Aorta (tissue), 5 donors: ENCODE data around the gene G3BP1. TPM values are rescaled to one million over a fixed set of nuclear protein-coding genes. Genes with fewer than 3 reads are reported as not detected.
"Not testable (repeated sequence)": the region's sequence is repeated elsewhere in the genome, so short reads cannot be mapped to it uniquely, and the experiment has no call there.

Source experiments
- ATAC-seq: fragments of 200-7000 bp; cut with Tn5 transposase; one replicate; pipeline ENCODE4 v1.9.1; 2022; ENCODE audit warnings: moderate library complexity; ENCODE audit not compliant: low FRiP score
- DNase-seq, 2 donors: peaks; one replicate each; pipeline ENCODE4 v3.0.0-alpha.2; 2020
- H3K27ac ChIP-seq, 2 donors: one replicate each; pipeline ENCODE4 v1.5.1; 2013; ENCODE audit warnings: low read length in 2 of 2, mild to moderate bottlenecking in 2 of 2, moderate library complexity in 2 of 2, control low read depth in 1 of 2, inconsistent platforms in 1 of 2, low read depth in 1 of 2
- H3K27me3 ChIP-seq, 2 donors: one replicate each; pipeline ENCODE4 v1.6.1; 2013; ENCODE audit warnings: control low read depth in 1 of 2, low read length in 1 of 2, mild to moderate bottlenecking in 1 of 2, moderate library complexity in 1 of 2; ENCODE audit not compliant: insufficient read depth in 2 of 2, control insufficient read depth in 1 of 2
- H3K36me3 ChIP-seq, 2 donors: one replicate each; pipeline ENCODE4 v1.6.1; 2013; ENCODE audit warnings: control low read depth in 1 of 2, low read length in 1 of 2, mild to moderate bottlenecking in 1 of 2; ENCODE audit not compliant: insufficient read depth in 2 of 2, control insufficient read depth in 1 of 2
- H3K4me1 ChIP-seq, 2 donors: one replicate each; pipeline ENCODE4 v1.6.1; 2013; ENCODE audit warnings: low read length in 2 of 2, control low read depth in 1 of 2, mild to moderate bottlenecking in 1 of 2, moderate library complexity in 1 of 2; ENCODE audit not compliant: insufficient read depth in 2 of 2, control insufficient read depth in 1 of 2
- H3K4me3 ChIP-seq, 2 donors: one replicate each; pipeline ENCODE4 v1.5.1; 2013; ENCODE audit warnings: low read length in 2 of 2, control low read depth in 1 of 2, mild to moderate bottlenecking in 1 of 2
- H3K9me3 ChIP-seq: one replicate; pipeline ENCODE4 v1.6.1; 2013; ENCODE audit warnings: mild to moderate bottlenecking, low read length; ENCODE audit not compliant: control insufficient read depth
- WGBS, 2 donors: extraction: QIAGEN DNeasy Blood & Tissue Kit; methylation state at CpG; one replicate each; pipeline ENCODE4 v1.1.7; 2013; 5-methylcytosine and 5-hydroxymethylcytosine counted together
- intact Hi-C, 2 donors: fragments of 100-400 bp; cut with DNase I; formaldehyde crosslinking; loops; one replicate each; pipeline versions ENCODE4 v1.14.2 to v1.15.0; 2022
- polyA plus RNA-seq, 2 donors: library from polyadenylated mRNA; stranded (reverse); fragments of 200-250 nt; gene quantifications; one replicate each; pipeline ENCODE4 v1.2.3, GENCODE V29; 2013
- total RNA-seq, 2 donors: library from RNA; stranded (reverse); fragmentation: NEBNext Ultra II Directional; extraction: Animal tissue kit (Norgen Biotek cat#: 25700); gene quantifications; one replicate each; pipeline ENCODE4 v1.2.1, GENCODE V29; 2021
- donor health status: healthy with polysubstance abuse.
- donor health status: Bipolar disorder and iron deficiency.
- donor health status: DM: no; HTN: no; CAD: no.
- donor health status: DM: no; HTN: no; CAD: no.
- donor health status: DM: yes; HTN: yes; CAD: no.

G3BP1 gene
- total and polyA plus RNA-seq, 4 donors, result 18.7 to 140 (median 69.6) TPM

GRCh38 chr5:151775025-151775606, 3.4 kb downstream of the G3BP1 start:
- intact Hi-C loops, result loop anchor here in 1 of 2 donors (10.0 kb wide), 1 partner anchor 520 kb away; the partner anchor contains the start of gene GM2A
- Histone ChIP-seq H3K36me3 (peaks cover 0 to 2% of the 10 kb centered on the region in 2 donors), H3K9me3 (no peaks in the 10 kb centered on the region), H3K4me3 (no peak overlapping the region), H3K4me1 (no peaks in the 10 kb centered on the region), H3K27ac (no peak overlapping the region), H3K27me3 (no peaks in the 10 kb centered on the region)
- ATAC-seq (no peak), DNase-seq (no peak)
- WGBS, 2 donors, result 24 to 27% methylated on average over 3 of the region's 3 CpGs

- ATAC-seq, result no peak
- Histone ChIP-seq H3K27ac (no peak overlapping the region), H3K9me3 (no peaks in the 10 kb centered on the region), H3K27me3 (no peaks in the 10 kb centered on the region), H3K4me3 (no peak overlapping the region), H3K36me3 (peaks cover 0 to 2% of the 10 kb centered on the region in 2 donors), H3K4me1 (no peaks in the 10 kb centered on the region)
- WGBS, 2 donors, result 41 to 44% methylated on average over 3 of the region's 3 CpGs
- DNase-seq, result no peak
- intact Hi-C loops, result loop anchor here in 1 of 2 donors (10.0 kb wide), 1 partner anchor 525 kb away; the partner anchor contains the start of gene GM2A
These were observed 7.9 kb downstream of the G3BP1 start for GRCh38 chr5:151779531-151780125.

- Histone ChIP-seq H3K27me3 (no peaks in the 10 kb centered on the region), H3K9me3 (no peaks in the 10 kb centered on the region), H3K4me1 (no peaks in the 10 kb centered on the region), H3K4me3 (no peak overlapping the region), H3K36me3 (peaks cover 0 to 2% of the 10 kb centered on the region in 2 donors), H3K27ac (no peak overlapping the region)
- intact Hi-C loops, result no loop called here
- WGBS, 2 donors, result 91% methylated on average over 11 of the region's 11 CpGs
- ATAC-seq (no peak), DNase-seq (no peak)
These were observed 8.6 kb downstream of the G3BP1 start for GRCh38 chr5:151780348-151780747.

GRCh38 chr5:151781201-151781600, 9.4 kb downstream of the G3BP1 start:
- Histone ChIP-seq H3K27ac (no peak overlapping the region), H3K4me3 (no peak overlapping the region), H3K27me3 (no peaks in the 10 kb centered on the region), H3K36me3 (peaks cover 0 to 2% of the 10 kb centered on the region in 2 donors), H3K4me1 (no peaks in the 10 kb centered on the region), H3K9me3 (no peaks in the 10 kb centered on the region)
- WGBS, 2 donors, result 40% methylated on average over 1 of the region's 1 CpG
- no peak for ATAC-seq
- no peak for DNase-seq
- intact Hi-C loops, result no loop called here

- H3K27me3 ChIP-seq, H3K27ac ChIP-seq, H3K4me3 ChIP-seq, H3K36me3 ChIP-seq, H3K4me1 ChIP-seq, ATAC-seq, H3K9me3 ChIP-seq, intact Hi-C loops, DNase-seq: not testable (repeated sequence)
- 96% methylated on average over 16 of the region's 16 CpGs for WGBS, 2 donors
These were observed 11.9 kb downstream of the G3BP1 start for GRCh38 chr5:151783664-151784063.

GRCh38 chr5:151784141-151784540, 12.4 kb downstream of the G3BP1 start:
- H3K4me1 ChIP-seq, result no peaks in the 10 kb centered on the region
- H3K27ac ChIP-seq, result no peak overlapping the region
- WGBS, 2 donors, result 60 to 65% methylated on average over 3 of the region's 3 CpGs
- no peak overlapping the region for H3K4me3 ChIP-seq
- no peaks in the 10 kb centered on the region for H3K27me3 ChIP-seq
- no peaks in the 10 kb centered on the region for H3K9me3 ChIP-seq
- no peak for ATAC-seq
- intact Hi-C loops, result no loop called here
- no peaks in the 10 kb centered on the region for H3K36me3 ChIP-seq
- no peak for DNase-seq

GRCh38 chr5:151786468-151786867, 14.7 kb downstream of the G3BP1 start:
- intact Hi-C loops, result no loop called here
- DNase-seq (no peak), ATAC-seq (no peak)
- Histone ChIP-seq H3K27me3 (no peaks in the 10 kb centered on the region), H3K9me3 (no peaks in the 10 kb centered on the region), H3K27ac (no peak overlapping the region), H3K4me1 (no peaks in the 10 kb centered on the region), H3K4me3 (no peak overlapping the region), H3K36me3 (no peaks in the 10 kb centered on the region)
- WGBS, 2 donors, result 84 to 87% methylated on average over 4 of the region's 4 CpGs

GRCh38 chr5:151787817-151788216, 16.1 kb downstream of the G3BP1 start:
- no peaks in the 10 kb centered on the region for H3K4me1 ChIP-seq
- DNase-seq (no peak), ATAC-seq (no peak)
- no peaks in the 10 kb centered on the region for H3K9me3 ChIP-seq
- H3K27ac ChIP-seq, result no peak overlapping the region
- H3K27me3 ChIP-seq, result no peaks in the 10 kb centered on the region
- no peak overlapping the region for H3K4me3 ChIP-seq
- WGBS, 2 donors, result 81 to 85% methylated on average over 6 of the region's 6 CpGs
- no peaks in the 10 kb centered on the region for H3K36me3 ChIP-seq
- intact Hi-C loops, result no loop called here

GRCh38 chr5:151793358-151793757, 21.6 kb downstream of the G3BP1 start:
- Histone ChIP-seq H3K4me1 (no peaks in the 10 kb centered on the region), H3K4me3 (no peak overlapping the region), H3K27me3 (no peaks in the 10 kb centered on the region), H3K36me3 (peaks cover 4 to 5% of the 10 kb centered on the region in 2 donors), H3K27ac (no peak overlapping the region), H3K9me3 (no peaks in the 10 kb centered on the region)
- WGBS, 2 donors, result 91 to 94% methylated on average over 3 of the region's 3 CpGs
- no peak for DNase-seq
- no peak for ATAC-seq
- intact Hi-C loops, result no loop called here
